ENCODE results near the gene DUS3L.

DUS3L gene

GRCh38 chr19:5804516-5805461 lies 13.8 kb upstream of the DUS3L start, which contains the start of gene NRTN:
TSS of gene NRTN (plus strand) at chr19:5805067. CDS start at chr19:5824166, 19,099 bp downstream.
- Histone ChIP-seq H3K27me3 (peaks cover 75% of the 10 kb centered on the region), H3K36me3 (no peaks in the 10 kb centered on the region), H3K4me1 (ENCODE audit: control insufficient read depth in 1 of 2, insufficient read depth in 1 of 2, low read depth in 1 of 2, low read length in 1 of 2) (peaks cover 20 to 37% of the 10 kb centered on the region in 2 experiments), H3K27ac (no peak within 1 kb of the TSS), H3K4me3 (ENCODE audit: low read depth in 1 of 2, low read length in 1 of 2) (peak within 1 kb of the TSS; percentile 51 to 59), H3K9me3 (no peaks in the 10 kb centered on the region)
- no peak for TF ChIP-seq CTCF (IDR thresholded peaks at IDR 0.05)

- H3K27me3 ChIP-seq = peaks cover 83% of the 10 kb centered on the region
- no peak overlapping the region for H3K27ac ChIP-seq
- no peaks in the 10 kb centered on the region for H3K9me3 ChIP-seq
- TF ChIP-seq CTCF (IDR thresholded peaks at IDR 0.05) = peak; percentile 73
- no peaks in the 10 kb centered on the region for H3K36me3 ChIP-seq
- peak overlapping the region; percentile 51 to 59 for H3K4me3 ChIP-seq (ENCODE audit: low read depth in 1 of 2, low read length in 1 of 2)
- peaks cover 15 to 29% of the 10 kb centered on the region in 2 experiments for H3K4me1 ChIP-seq (ENCODE audit: control insufficient read depth in 1 of 2, insufficient read depth in 1 of 2, low read depth in 1 of 2, low read length in 1 of 2)
These were observed 13.0 kb upstream of the DUS3L start for GRCh38 chr19:5803752-5804515.

GRCh38 chr19:5803441-5803751 lies 12.4 kb upstream of the DUS3L start:
- peak overlapping the region; percentile 51 to 59 for H3K4me3 ChIP-seq (ENCODE audit: low read depth in 1 of 2, low read length in 1 of 2)
- H3K27me3 ChIP-seq = peaks cover 89% of the 10 kb centered on the region
- no peak for TF ChIP-seq CTCF (IDR thresholded peaks at IDR 0.05)
- no peaks in the 10 kb centered on the region for H3K36me3 ChIP-seq
- H3K27ac ChIP-seq = no peak overlapping the region
- H3K9me3 ChIP-seq = no peaks in the 10 kb centered on the region
- peaks cover 15 to 23% of the 10 kb centered on the region in 2 experiments for H3K4me1 ChIP-seq (ENCODE audit: control insufficient read depth in 1 of 2, insufficient read depth in 1 of 2, low read depth in 1 of 2, low read length in 1 of 2)

GRCh38 chr19:5801796-5802619 lies 11.0 kb upstream of the DUS3L start:
- H3K27ac ChIP-seq = no peak overlapping the region
- no peaks in the 10 kb centered on the region for H3K9me3 ChIP-seq
- H3K4me1 ChIP-seq (ENCODE audit: control insufficient read depth in 1 of 2, insufficient read depth in 1 of 2, low read depth in 1 of 2, low read length in 1 of 2) = peaks cover 15 to 20% of the 10 kb centered on the region in 2 experiments
- peaks cover 92% of the 10 kb centered on the region for H3K27me3 ChIP-seq
- H3K4me3 ChIP-seq (ENCODE audit: low read depth in 1 of 2, low read length in 1 of 2) = no peak overlapping the region
- no peak for TF ChIP-seq CTCF (IDR thresholded peaks at IDR 0.05)
- H3K36me3 ChIP-seq = no peaks in the 10 kb centered on the region
